ENCODE measurements around the gene PEBP1.

GRCh38 chr12:118140825-118141224, 4.9 kb downstream of the PEBP1 start:
- TF ChIP-seq GATA2 (IDR thresholded peaks at IDR 0.05; ENCODE audit: low read depth, low read length) (no peak), GATA3 (IDR thresholded peaks at IDR 0.05; ENCODE audit: low read depth, low read length) (no peak)
